Measurements from ENCODE around the gene RPL32.

DNA sequence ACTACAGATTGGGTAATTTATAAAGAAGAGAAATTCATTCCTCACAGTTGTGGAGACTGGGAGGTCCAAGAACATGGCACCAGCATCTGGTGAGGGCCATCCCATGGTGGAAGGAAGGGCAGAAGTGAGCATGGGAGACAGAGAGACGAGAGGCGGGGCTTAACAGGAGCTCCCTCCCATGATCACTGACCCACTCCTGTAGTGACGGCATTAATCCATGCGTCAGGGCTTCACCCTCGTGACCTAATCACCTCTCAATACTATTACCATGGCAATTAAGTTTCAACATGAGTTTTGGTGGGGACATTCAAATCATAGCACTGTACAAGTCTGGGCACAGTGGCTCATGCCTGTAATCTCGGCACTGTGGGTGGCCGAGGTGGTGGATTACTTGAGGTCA is 17.1 kb downstream of the RPL32 start:
- TF ChIP-seq, protein P1, sequence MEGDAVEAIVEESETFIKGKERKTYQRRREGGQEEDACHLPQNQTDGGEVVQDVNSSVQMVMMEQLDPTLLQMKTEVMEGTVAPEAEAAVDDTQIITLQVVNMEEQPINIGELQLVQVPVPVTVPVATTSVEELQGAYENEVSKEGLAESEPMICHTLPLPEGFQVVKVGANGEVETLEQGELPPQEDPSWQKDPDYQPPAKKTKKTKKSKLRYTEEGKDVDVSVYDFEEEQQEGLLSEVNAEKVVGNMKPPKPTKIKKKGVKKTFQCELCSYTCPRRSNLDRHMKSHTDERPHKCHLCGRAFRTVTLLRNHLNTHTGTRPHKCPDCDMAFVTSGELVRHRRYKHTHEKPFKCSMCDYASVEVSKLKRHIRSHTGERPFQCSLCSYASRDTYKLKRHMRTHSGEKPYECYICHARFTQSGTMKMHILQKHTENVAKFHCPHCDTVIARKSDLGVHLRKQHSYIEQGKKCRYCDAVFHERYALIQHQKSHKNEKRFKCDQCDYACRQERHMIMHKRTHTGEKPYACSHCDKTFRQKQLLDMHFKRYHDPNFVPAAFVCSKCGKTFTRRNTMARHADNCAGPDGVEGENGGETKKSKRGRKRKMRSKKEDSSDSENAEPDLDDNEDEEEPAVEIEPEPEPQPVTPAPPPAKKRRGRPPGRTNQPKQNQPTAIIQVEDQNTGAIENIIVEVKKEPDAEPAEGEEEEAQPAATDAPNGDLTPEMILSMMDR (IDR thresholded peaks at IDR 0.05; ENCODE audit: extremely low read depth in 1 of 2, insufficient read depth in 1 of 2, low read depth in 1 of 2, low read length in 2 of 2), result no peak
- no peak for TF ChIP-seq MYC (IDR thresholded peaks at IDR 0.05; ENCODE audit: low read depth, low read length)
- TF ChIP-seq POLR2A (IDR thresholded peaks at IDR 0.05; ENCODE audit: low read depth, low read length), result no peak
- TF ChIP-seq EZH2 (IDR thresholded peaks at IDR 0.05; ENCODE audit: borderline replicate concordance, low read depth, low read length, severe bottlenecking), result no peak

Data from endothelial cell of umbilical vein (primary cell).